NB4 (cell line): ENCODE data around the gene PGPEP1.
"Not testable (repeated sequence)": the region's sequence is repeated elsewhere in the genome, so short reads cannot be mapped to it uniquely, and the experiment has no call there.

Source experiments
- CTCF ChIP-seq: IDR thresholded peaks from one replicate; pipeline ENCODE4 v1.5.1; 2012; ENCODE audit warnings: low read depth, low read length
- MAX ChIP-seq: IDR thresholded peaks from 2 replicates; pipeline ENCODE4 v1.6.1; 2011; ENCODE audit warnings: low read depth, low read length
- POLR2A ChIP-seq: IDR thresholded peaks from 2 replicates; pipeline ENCODE4 v1.6.1; 2011; ENCODE audit warnings: mild to moderate bottlenecking; ENCODE audit not compliant: insufficient read length; ENCODE audit errors: extremely low read depth

- not testable (repeated sequence) for TF ChIP-seq CTCF, POLR2A, MAX
Observed at GRCh38 chr19:18364277-18364825, 24.0 kb downstream of the PGPEP1 start.
